Measurements from ENCODE around the gene CMPK2.
A peak's percentile ranks its signal among the peaks of the same experiment; 100 is the strongest.
"Not testable (repeated sequence)": the region's sequence is repeated elsewhere in the genome, so short reads cannot be mapped to it uniquely, and the experiment has no call there.

CMPK2 gene

GRCh38 chr2:6880200-6880733 lies 14.6 kb upstream of the CMPK2 start:
- no peak overlapping the region for H3K4me3 ChIP-seq (ENCODE audit: low read depth, low read length)

- no peak overlapping the region for H3K4me3 ChIP-seq (ENCODE audit: low read depth, low read length)
Measured at GRCh38 chr2:6879011-6879410, 13.3 kb upstream of the CMPK2 start.

GRCh38 chr2:6878549-6878948 lies 12.8 kb upstream of the CMPK2 start:
- no peak overlapping the region for H3K4me3 ChIP-seq (ENCODE audit: low read depth, low read length)

- no peak within 1 kb of the TSS for H3K4me3 ChIP-seq (ENCODE audit: low read depth, low read length)
Measured at GRCh38 chr2:6877402-6878304, 11.9 kb upstream of the CMPK2 start, which contains the start of gene RSAD2. Gene RSAD2 (plus strand): TSS chr2:6877777. CDS start chr2:6877801, 24 bp downstream.

- no peak overlapping the region for H3K4me3 ChIP-seq (ENCODE audit: low read depth, low read length)
Measured at GRCh38 chr2:6876309-6876708, 10.6 kb upstream of the CMPK2 start.

- H3K4me3 ChIP-seq (ENCODE audit: low read depth, low read length), result no peak overlapping the region
Measured at GRCh38 chr2:6874032-6874431, 8.3 kb upstream of the CMPK2 start.

GRCh38 chr2:6872394-6872793 lies 6.7 kb upstream of the CMPK2 start:
- no peak overlapping the region for H3K4me3 ChIP-seq (ENCODE audit: low read depth, low read length)

GRCh38 chr2:6866982-6867381 lies 1.3 kb upstream of the CMPK2 start:
- H3K4me3 ChIP-seq (ENCODE audit: low read depth, low read length), result no peak overlapping the region

GRCh38 chr2:6866275-6866671 lies 566 bp upstream of the CMPK2 start:
- H3K4me3 ChIP-seq (ENCODE audit: low read depth, low read length), result peak overlapping the region; percentile 40

GRCh38 chr2:6864923-6865345 lies 773 bp downstream of the CMPK2 start:
- H3K4me3 ChIP-seq (ENCODE audit: low read depth, low read length), result peak overlapping the region; percentile 40

GRCh38 chr2:6864231-6864754 lies 1.4 kb downstream of the CMPK2 start:
- H3K4me3 ChIP-seq (ENCODE audit: low read depth, low read length), result no peak overlapping the region

- no peak overlapping the region for H3K4me3 ChIP-seq (ENCODE audit: low read depth, low read length)
Measured at GRCh38 chr2:6863792-6864191, 1.9 kb downstream of the CMPK2 start.

- no peak overlapping the region for H3K4me3 ChIP-seq (ENCODE audit: low read depth, low read length)
Measured at GRCh38 chr2:6860296-6860695, 5.4 kb downstream of the CMPK2 start.

- not testable (repeated sequence) for H3K4me3 ChIP-seq (ENCODE audit: low read depth, low read length)
Measured at GRCh38 chr2:6858466-6859027, 7.2 kb downstream of the CMPK2 start.

- H3K4me3 ChIP-seq (ENCODE audit: low read depth, low read length), result no peak overlapping the region
Measured at GRCh38 chr2:6856548-6856920, 9.2 kb downstream of the CMPK2 start.

- H3K4me3 ChIP-seq (ENCODE audit: low read depth, low read length), result no peak overlapping the region
Measured at GRCh38 chr2:6855860-6856547, 9.7 kb downstream of the CMPK2 start.

GRCh38 chr2:6854416-6854815 lies 11.3 kb downstream of the CMPK2 start:
- no peak overlapping the region for H3K4me3 ChIP-seq (ENCODE audit: low read depth, low read length)

- no peak overlapping the region for H3K4me3 ChIP-seq (ENCODE audit: low read depth, low read length)
Measured at GRCh38 chr2:6852195-6852594, 13.5 kb downstream of the CMPK2 start.

- no peak overlapping the region for H3K4me3 ChIP-seq (ENCODE audit: low read depth, low read length)
Measured at GRCh38 chr2:6846967-6847681, 18.6 kb downstream of the CMPK2 start.

- H3K4me3 ChIP-seq (ENCODE audit: low read depth, low read length), result no peak overlapping the region
Measured at GRCh38 chr2:6846540-6846939, 19.2 kb downstream of the CMPK2 start.

- no peak overlapping the region for H3K4me3 ChIP-seq (ENCODE audit: low read depth, low read length)
Measured at GRCh38 chr2:6845903-6846302, 19.8 kb downstream of the CMPK2 start.

All from iPS-11a (cell line).